Measurements from ENCODE around the gene DNAH7. TPM values are rescaled to one million over a fixed set of nuclear protein-coding genes. Genes with fewer than 3 reads are reported as not detected.

Gene DNAH7
- total RNA-seq, 1 donor from 2014 or later = 0.21 TPM

DNA sequence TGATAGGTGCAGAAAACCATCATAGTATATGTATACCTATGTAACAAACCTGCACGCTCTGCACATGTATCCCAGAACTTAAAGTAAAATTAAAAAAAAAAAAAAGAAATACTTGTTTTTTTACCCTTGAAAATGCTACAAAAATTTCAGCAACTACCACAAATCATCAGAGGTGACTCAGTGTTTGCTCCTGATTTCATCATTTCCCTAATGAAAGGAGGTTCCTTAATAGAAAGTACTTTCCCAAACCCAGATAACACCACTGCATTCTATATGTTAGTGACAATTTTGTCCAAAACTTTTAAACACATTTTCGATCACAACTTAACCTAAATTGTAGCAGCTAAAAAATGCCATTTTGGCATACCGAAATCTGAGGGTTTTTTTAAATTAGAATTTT is 248.3 kb downstream of the DNAH7 start:
- Histone ChIP-seq H3K4me1 (no peaks in the 10 kb centered on the region), H3K27me3 (no peaks in the 10 kb centered on the region), H3K36me3 (no peaks in the 10 kb centered on the region), H3K27ac (no peak overlapping the region), H3K9me3 (no peaks in the 10 kb centered on the region), H3K4me3 (no peak overlapping the region)
- no peak for DNase-seq (ENCODE audit: low spot score in 2 of 2)
- intact Hi-C loops (cut with DNase I) = no loop called here
- TF ChIP-seq, protein P1, sequence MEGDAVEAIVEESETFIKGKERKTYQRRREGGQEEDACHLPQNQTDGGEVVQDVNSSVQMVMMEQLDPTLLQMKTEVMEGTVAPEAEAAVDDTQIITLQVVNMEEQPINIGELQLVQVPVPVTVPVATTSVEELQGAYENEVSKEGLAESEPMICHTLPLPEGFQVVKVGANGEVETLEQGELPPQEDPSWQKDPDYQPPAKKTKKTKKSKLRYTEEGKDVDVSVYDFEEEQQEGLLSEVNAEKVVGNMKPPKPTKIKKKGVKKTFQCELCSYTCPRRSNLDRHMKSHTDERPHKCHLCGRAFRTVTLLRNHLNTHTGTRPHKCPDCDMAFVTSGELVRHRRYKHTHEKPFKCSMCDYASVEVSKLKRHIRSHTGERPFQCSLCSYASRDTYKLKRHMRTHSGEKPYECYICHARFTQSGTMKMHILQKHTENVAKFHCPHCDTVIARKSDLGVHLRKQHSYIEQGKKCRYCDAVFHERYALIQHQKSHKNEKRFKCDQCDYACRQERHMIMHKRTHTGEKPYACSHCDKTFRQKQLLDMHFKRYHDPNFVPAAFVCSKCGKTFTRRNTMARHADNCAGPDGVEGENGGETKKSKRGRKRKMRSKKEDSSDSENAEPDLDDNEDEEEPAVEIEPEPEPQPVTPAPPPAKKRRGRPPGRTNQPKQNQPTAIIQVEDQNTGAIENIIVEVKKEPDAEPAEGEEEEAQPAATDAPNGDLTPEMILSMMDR (IDR thresholded peaks at IDR 0.05) = no peak

DNA sequence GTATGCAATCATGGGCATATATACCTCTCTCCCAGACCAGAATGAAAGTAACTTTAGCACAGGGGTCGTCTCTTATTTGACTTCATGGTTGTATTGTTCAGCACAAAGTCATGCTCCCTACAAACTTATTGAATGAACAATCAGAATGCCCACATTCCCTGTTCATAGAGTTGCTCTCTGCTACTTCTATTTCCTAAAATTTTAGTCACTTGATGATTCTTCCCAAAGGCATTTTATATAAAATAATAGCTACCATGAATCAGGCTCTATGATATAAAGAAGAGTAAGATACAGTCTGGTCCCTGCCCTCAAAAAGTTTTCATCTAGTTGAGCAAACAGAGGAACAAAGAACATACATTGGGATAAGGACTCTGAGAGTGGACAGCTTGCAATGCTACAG is 249.4 kb downstream of the DNAH7 start:
- TF ChIP-seq, protein P1 (IDR thresholded peaks at IDR 0.05) = no peak
- no peak for DNase-seq (ENCODE audit: low spot score in 2 of 2)
- intact Hi-C loops (cut with DNase I) = no loop called here

DNA sequence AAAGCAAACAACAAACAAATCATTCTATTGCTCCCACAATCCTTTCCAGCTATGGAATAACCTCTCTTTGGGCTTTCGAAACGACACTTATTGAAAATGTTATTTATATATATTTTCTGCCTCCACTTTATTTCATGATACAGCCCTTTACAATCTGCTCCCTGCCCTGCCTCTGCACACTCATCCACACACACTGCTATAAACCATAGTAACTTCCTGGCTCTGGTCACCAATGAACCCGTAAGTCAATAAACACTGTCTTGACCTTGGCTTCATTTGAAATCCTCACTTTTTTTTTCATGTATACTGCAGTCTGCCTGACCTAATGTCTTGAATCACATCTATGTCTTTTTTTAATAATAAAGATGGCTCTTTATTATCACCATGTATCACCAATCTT is 250.1 kb downstream of the DNAH7 start:
- Histone ChIP-seq H3K27me3 (no peaks in the 10 kb centered on the region), H3K4me1 (no peaks in the 10 kb centered on the region), H3K27ac (no peak overlapping the region), H3K36me3 (no peaks in the 10 kb centered on the region), H3K4me3 (no peak overlapping the region), H3K9me3 (no peaks in the 10 kb centered on the region)
- TF ChIP-seq, protein P1 (IDR thresholded peaks at IDR 0.05) = no peak
- DNase-seq (ENCODE audit: low spot score in 2 of 2) = no peak
- intact Hi-C loops (cut with DNase I) = no loop called here

More for the DNA sequence above, 249.4 kb downstream of the DNAH7 start:
- no peak overlapping the region for H3K4me3 ChIP-seq
- no peak overlapping the region for H3K27ac ChIP-seq
- no peaks in the 10 kb centered on the region for H3K9me3 ChIP-seq
- H3K27me3 ChIP-seq = no peaks in the 10 kb centered on the region
- H3K36me3 ChIP-seq = no peaks in the 10 kb centered on the region
- H3K4me1 ChIP-seq = no peaks in the 10 kb centered on the region

DNA sequence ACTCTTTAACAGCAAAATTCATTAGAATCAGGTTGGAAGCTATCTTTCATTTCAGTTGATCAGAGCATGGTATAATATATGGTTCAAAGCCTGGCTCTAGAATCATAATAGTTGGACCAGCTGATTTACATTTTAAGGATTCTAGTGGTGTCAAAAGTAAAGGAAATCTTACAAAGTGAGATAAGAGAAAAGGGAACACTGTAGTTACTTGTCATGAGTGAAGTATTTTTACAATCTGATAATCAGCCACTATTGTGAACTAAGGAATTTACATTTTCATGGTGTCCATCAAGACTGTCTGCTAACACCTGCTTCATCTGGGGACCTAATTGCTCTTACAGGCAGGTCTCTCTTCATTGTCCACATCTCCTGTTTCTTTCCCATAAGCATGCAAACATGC is 250.5 kb downstream of the DNAH7 start:
- no peaks in the 10 kb centered on the region for H3K36me3 ChIP-seq
- intact Hi-C loops (cut with DNase I) = no loop called here
- H3K9me3 ChIP-seq = no peaks in the 10 kb centered on the region
- H3K4me1 ChIP-seq = no peaks in the 10 kb centered on the region
- no peak overlapping the region for H3K4me3 ChIP-seq
- DNase-seq (ENCODE audit: low spot score in 2 of 2) = no peak
- TF ChIP-seq, protein P1 (IDR thresholded peaks at IDR 0.05) = no peak
- no peaks in the 10 kb centered on the region for H3K27me3 ChIP-seq
- no peak overlapping the region for H3K27ac ChIP-seq

DNA sequence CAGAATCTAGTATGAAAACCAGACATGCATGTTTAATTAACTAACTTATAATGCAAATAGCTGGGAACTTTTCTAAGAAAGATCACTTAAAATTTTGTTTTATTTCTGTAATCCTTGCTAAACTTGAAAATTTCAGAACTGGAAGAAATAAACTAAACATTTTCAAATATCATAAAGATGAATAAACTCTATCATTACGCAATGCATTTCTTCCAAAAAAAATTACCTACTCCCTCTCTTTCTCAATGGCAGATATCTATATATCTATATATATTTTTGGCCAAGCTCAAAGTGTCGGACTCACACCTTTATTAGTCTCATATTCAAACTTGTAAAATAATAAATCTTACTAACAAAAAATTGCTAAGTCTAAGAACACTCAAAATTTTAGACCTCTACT is 253.6 kb downstream of the DNAH7 start:
- Histone ChIP-seq H3K4me1 (no peaks in the 10 kb centered on the region), H3K27ac (no peak overlapping the region), H3K9me3 (no peaks in the 10 kb centered on the region), H3K36me3 (no peaks in the 10 kb centered on the region), H3K27me3 (no peaks in the 10 kb centered on the region), H3K4me3 (no peak overlapping the region)
- no peak for DNase-seq (ENCODE audit: low spot score in 2 of 2)
- TF ChIP-seq, protein P1 (IDR thresholded peaks at IDR 0.05) = no peak
- intact Hi-C loops (cut with DNase I) = no loop called here

DNA sequence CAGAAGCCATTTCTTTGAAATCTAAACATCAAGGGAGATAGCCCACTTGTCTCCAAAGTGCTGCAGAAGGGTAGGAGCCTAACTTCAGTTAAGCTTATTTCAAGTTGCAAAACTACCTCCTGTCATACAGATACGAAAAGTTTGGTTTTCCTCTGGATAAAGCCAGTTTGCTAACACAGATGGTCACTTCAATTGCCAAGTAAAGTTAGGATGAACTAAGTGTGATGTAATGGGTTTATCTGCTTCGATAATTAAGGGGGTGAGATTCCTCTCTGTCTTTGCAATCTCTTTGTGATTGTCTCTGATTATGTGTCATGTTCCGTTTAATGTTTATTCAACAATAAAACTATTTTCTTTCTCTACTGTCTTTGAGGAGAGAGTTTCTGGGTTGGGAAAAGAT is 255.2 kb downstream of the DNAH7 start:
- intact Hi-C loops (cut with DNase I) = no loop called here

More for the DNA sequence above, 255.2 kb downstream of the DNAH7 start:
- H3K4me3 ChIP-seq = no peak overlapping the region
- no peak overlapping the region for H3K27ac ChIP-seq
- H3K36me3 ChIP-seq = no peaks in the 10 kb centered on the region
- no peaks in the 10 kb centered on the region for H3K4me1 ChIP-seq
- DNase-seq (ENCODE audit: low spot score in 2 of 2) = no peak
- TF ChIP-seq, protein P1 (IDR thresholded peaks at IDR 0.05) = no peak
- no peaks in the 10 kb centered on the region for H3K27me3 ChIP-seq
- no peaks in the 10 kb centered on the region for H3K9me3 ChIP-seq

All from ascending aorta (tissue), 2 donors.